NK-92 (cell line): ENCODE measurements around the gene FAM111A.

Source experiments
- DNase-seq: peaks from one replicate; lab custom pipeline; 2025; ENCODE audit not compliant: unreplicated experiment; lab: John Stamatoyannopoulos, UW

Gene FAM111A

DNA sequence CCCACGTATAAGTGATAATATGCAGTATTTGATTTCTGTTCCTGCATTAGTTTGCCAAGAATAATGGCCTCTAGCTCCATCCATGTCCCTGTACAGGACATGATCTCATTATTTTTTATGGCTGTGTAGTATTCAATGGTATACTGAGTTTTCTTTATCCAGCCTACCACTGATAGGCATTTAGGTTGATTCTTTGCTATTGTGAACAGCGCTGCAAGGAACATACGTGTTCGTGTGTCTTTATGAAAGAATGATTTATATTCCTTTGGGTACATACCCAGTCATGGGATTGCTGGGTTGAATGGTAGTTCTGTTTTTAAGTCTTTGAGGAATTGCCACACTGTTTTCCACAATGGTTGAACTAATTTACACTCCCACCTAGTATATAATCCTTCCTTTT, 1.5 kb upstream of the FAM111A start:
- no peak for DNase-seq

GRCh38 chr11:59141673-59142460, 789 bp upstream of the FAM111A start:
- no peak for DNase-seq

- no peak for DNase-seq
These were observed 1.4 kb downstream of the FAM111A start for GRCh38 chr11:59144096-59144495.

DNA sequence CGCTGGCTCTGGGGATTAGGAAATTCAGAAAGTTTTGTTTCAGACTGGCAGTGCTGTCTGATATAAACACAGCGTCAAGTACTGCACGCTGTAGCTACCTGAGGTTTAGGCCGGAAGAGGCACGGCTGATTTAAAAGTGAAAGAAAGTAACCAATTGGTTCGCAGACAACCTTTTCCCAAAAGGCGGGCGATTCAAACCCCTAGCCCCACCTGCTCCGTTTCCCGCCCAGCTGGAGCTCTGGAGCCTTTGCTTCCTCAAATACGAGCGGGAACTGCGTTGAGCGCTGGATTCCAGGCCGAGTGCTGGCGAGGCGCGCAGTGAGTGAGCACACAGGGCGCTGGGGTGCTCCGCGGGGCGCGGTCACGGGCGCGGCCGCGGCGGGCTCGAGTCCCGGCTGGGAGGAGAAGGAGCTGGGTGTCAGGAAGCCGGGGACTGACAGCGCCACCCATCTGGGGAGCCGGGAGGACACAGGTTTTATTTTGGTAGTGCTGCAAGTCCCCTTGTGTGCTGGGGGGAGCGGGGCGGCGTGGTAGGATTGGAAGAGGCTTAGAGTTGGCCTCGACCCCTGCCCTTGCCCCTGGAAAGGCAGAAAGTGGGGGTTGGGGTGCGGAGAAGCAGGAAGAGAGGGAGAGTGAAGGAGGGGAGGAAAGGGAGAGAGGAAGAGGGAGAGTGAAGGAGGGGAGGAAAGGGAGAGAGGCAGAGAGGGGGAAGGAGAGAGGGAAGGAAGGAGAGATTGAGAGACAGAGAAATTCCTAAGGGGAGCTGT, 2.1 kb downstream of the FAM111A start:
- peak; percentile 12 for DNase-seq

GRCh38 chr11:59145534-59145933, 2.9 kb downstream of the FAM111A start:
- DNase-seq: no peak

DNA sequence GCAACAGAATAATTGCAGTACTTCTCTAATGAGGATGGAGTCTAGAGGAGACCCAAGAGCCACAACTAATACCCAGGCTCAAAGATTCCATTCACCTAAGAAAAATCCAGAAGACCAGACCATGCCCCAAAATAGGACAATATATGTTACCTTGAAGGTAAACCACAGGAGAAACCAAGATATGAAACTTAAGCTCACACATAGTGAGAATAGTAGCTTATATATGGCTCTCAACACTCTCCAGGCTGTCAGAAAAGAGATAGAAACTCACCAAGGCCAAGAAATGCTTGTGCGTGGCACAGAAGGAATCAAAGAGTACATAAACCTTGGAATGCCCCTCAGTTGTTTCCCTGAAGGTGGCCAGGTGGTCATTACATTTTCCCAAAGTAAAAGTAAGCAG, 9.1 kb downstream of the FAM111A start:
- DNase-seq: no peak

DNA sequence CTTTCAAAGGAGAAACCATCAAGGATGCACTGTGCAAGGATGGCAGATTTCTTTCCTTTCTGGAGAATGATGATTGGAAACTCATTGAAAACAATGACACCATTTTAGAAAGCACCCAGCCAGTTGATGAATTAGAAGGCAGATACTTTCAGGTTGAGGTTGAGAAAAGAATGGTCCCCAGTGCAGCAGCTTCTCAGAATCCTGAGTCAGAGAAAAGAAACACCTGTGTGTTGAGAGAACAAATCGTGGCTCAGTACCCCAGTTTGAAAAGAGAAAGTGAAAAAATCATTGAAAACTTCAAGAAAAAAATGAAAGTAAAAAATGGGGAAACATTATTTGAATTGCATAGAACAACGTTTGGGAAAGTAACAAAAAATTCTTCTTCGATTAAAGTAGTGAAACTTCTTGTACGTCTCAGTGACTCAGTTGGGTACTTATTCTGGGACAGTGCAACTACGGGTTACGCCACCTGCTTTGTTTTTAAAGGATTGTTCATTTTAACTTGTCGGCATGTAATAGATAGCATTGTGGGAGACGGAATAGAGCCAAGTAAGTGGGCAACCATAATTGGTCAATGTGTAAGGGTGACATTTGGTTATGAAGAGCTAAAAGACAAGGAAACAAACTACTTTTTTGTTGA, 9.8 kb downstream of the FAM111A start:
- DNase-seq: no peak

DNA sequence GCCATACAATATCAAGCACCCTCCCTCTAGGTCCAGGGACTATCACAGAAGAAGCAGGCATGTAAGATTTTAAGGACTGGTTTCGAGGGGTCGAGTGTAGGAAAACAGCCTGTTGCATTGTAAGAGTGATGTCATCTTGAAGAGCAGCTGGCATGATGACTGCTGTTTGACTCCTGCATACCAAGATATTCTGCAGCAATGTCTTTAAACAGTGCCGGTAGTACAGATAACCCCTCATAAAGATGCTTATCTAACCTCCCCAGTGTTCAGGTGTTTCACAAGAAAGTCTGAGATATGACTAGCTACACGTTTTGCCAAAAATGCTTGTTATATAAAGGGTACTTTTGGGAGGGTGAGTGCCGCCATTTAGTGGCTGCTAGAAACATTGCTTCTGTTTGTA, 12.0 kb downstream of the FAM111A start:
- no peak for DNase-seq

- DNase-seq: no peak
These were observed 14.8 kb downstream of the FAM111A start for GRCh38 chr11:59157433-59157832.

- no peak for DNase-seq
These were observed 15.8 kb downstream of the FAM111A start for GRCh38 chr11:59158206-59159068.

DNA sequence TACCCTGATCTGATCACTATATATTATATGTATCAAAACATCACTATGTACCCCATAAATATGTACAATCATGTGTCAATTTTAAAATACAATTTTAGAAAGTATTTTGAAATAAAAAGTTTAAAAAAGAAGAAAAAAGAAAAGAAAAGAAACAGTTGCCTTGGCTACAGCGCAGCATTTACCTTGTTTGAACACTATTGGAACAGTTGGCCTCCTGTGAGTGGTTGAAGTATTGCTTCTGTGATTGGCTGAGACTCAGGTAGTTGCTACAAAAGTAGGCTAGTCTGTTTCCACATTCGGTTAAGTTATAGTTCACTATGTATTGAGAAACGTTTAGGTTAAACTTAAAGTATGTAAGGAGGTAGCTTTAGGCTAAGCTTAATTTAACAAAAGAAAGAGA, 21.4 kb downstream of the FAM111A start:
- no peak for DNase-seq

DNA sequence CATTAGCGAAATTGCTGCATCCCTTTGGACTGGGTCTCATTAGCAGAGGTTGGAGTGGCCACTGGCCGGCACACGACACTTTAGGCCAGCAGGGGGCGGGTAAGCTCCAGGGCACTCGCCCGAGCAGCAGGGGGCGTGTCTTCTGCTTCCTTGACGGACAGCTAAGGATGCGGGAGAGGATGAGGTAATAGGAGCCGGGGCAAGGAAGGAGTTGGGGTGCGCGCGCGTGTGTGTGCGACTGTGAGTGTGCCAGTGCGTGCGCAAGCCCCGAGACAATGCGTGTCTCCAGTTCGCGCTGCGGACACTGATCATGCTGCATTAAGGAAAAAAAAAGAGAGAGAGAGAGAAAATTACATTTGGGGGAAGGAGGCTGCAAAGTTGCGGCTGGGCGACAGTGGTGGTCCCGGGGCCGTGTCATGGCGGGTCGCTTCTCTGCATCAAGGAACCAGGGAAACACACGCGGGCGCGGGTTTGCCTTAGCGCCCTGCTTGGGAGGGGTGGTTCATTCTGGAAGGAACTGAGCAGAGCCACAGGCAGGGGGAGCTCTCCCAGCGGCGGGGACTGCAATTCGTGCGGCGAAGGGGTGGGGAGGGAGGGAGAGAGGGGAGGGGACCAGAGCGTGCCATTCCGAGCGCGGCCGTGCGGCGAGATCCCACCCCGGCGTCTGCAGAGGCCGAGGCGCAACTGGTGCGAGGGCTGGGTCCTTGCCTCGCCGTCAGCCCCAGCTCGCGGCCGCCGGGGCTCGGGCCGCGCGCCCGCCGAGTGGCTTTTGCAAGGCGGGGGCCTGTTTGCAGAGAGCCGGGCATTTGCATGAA, 29.1 kb downstream of the FAM111A start, which contains the start of gene DTX4:
Gene DTX4, plus strand, starts transcription at position 625 of the 815 bp plus-strand sequence. CDS start 464 bp downstream, outside the sequence.
- no peak for DNase-seq

GRCh38 chr11:59172345-59173079, 29.9 kb downstream of the FAM111A start:
- DNase-seq: no peak

DNA sequence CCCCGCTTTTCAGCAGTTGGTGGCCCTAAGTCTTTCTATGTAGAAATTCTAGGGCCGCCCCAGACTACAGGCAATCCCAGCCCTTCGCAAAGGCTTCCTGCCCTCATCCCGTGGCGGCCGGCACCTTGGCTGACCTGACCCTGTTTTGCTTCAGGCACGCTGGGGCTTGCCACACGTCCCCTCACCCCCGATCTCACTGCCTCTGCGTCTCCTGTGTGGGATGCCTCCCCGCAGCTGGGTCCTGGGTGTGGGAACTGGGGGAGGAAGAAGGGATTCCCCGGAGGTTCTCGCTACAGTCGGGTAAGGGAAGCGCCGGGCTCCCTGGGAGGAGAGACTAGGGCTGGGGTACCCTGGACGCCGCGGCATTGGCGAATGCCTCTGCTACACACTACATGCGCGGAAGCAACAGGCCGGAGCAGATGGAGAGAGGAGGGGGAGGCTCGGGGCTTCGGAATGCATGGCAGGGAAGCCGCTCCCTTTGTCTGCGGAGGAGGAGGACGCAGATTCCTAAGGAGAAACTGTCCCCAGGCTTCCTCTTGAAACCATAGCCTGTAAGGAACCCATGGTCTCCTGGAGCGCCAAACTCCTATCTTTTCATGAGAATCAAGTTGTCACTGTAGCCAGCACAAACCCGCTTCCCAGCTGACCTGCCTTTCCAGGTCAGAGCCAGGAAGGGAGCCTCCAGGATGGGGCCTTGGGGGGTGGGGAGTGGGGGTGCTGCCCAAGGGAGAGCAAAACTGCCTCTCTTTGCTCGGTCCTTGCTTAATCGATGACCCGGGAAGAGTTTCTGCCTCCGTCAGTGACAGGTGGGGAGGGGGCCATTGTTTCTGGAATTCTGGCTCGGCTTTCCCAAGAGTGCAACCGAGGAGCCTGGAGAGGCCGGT, 30.7 kb downstream of the FAM111A start:
- no peak for DNase-seq

GRCh38 chr11:59173964-59174663, 31.5 kb downstream of the FAM111A start:
- DNase-seq: no peak

DNA sequence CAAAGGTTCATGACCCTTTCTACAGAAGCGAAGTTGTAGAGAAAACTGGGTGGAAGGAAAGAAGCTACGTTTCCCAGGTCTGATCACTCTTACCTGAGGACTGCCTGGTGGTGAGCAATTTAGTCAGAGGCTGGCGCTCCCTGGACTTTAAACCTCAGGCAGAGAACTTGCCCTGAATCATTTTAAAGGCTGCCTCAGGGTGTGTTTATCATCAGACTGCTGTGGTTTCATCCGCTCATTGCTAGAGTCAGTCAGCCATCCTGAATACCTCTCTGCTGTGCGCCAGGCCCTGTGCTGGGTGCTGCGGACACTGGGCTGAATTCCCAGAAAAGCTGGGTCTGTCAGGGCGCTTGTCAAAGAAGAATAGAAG, 32.0 kb downstream of the FAM111A start:
- no peak for DNase-seq

- no peak for DNase-seq
These were observed 32.4 kb downstream of the FAM111A start for GRCh38 chr11:59175091-59175501.

GRCh38 chr11:59176330-59176729, 33.7 kb downstream of the FAM111A start:
- DNase-seq: no peak
